GM19372 (cell line): ENCODE measurements around the gene IGLL1.
"Not testable (repeated sequence)": the region's sequence is repeated elsewhere in the genome, so short reads cannot be mapped to it uniquely, and the experiment has no call there.

Experiments used
- ATAC-seq: cut with Tn5 transposase; IDR thresholded peaks from one replicate; pipeline ENCODE4 v1.9.1; 2021; ENCODE audit warnings: mild to moderate bottlenecking, low read depth, moderate library complexity; ENCODE audit not compliant: unreplicated experiment

IGLL1 gene

GRCh38 chr22:23543506-23544000 lies 36.5 kb downstream of the IGLL1 start:
- ATAC-seq, result not testable (repeated sequence)

DNA sequence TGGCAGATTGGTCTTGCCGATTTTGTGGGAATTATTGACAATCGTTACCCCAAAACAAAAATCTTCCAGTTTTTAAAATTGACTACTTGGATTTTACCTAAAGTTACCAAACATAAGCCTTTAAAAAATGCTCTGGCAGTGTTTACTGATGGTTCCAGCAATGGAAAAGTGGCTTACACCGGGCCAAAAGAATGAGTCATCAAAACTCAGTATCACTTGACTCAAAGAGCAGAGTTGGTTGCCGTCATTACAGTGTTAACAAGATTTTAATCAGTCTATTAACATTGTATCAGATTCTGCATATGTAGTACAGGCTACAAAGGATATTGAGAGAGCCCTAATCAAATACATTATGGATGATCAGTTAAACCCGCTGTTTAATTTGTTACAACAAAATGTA lies 37.2 kb downstream of the IGLL1 start:
- no peak for ATAC-seq

DNA sequence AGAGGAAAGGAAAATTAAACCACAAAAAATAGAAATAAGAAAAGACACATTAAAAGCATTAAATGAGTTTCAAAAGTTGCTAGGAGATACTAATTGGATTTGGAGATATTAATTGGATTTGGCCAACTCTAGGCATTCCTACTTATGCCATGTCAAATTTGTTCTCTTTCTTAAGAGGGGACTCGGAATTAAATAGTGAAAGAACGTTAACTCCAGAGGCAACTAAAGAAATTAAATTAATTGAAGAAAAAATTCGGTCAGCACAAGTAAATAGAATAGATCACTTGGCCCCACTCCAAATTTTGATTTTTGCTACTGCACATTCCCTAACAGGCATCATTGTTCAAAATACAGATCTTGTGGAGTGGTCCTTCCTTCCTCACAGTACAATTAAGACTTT lies 37.7 kb downstream of the IGLL1 start:
- not testable (repeated sequence) for ATAC-seq

GRCh38 chr22:23541849-23542281 lies 38.2 kb downstream of the IGLL1 start:
- ATAC-seq, result not testable (repeated sequence)

- not testable (repeated sequence) for ATAC-seq
These were observed 39.3 kb downstream of the IGLL1 start for GRCh38 chr22:23540837-23541236.

GRCh38 chr22:23539839-23540198 lies 40.3 kb downstream of the IGLL1 start:
- ATAC-seq, result not testable (repeated sequence)

DNA sequence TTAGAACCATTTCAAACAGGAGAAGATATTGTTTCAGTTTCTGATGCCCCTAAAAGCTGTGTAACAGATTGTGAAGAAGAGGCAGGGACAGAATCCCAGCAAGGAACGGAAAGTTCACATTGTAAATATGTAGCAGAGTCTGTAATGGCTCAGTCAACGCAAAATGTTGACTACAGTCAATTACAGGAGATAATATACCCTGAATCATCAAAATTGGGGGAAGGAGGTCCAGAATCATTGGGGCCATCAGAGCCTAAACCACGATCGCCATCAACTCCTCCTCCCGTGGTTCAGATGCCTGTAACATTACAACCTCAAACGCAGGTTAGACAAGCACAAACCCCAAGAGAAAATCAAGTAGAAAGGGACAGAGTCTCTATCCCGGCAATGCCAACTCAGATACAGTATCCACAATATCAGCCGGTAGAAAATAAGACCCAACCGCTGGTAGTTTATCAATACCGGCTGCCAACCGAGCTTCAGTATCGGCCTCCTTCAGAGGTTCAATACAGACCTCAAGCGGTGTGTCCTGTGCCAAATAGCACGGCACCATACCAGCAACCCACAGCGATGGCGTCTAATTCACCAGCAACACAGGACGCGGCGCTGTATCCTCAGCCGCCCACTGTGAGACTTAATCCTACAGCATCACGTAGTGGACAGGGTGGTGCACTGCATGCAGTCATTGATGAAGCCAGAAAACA lies 40.8 kb downstream of the IGLL1 start:
- no peak for ATAC-seq

DNA sequence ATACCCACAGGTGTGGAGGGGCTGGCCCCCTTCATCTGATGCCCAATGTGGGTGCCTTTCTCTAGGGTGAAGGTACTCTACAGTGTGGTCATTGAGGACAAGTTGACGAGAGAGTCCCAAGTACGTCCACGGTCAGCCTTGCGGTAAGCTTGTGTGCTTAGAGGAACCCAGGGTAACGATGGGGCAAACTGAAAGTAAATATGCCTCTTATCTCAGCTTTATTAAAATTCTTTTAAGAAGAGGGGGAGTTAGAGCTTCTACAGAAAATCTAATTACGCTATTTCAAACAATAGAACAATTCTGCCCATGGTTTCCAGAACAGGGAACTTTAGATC lies 41.4 kb downstream of the IGLL1 start:
- ATAC-seq, result not testable (repeated sequence)

DNA sequence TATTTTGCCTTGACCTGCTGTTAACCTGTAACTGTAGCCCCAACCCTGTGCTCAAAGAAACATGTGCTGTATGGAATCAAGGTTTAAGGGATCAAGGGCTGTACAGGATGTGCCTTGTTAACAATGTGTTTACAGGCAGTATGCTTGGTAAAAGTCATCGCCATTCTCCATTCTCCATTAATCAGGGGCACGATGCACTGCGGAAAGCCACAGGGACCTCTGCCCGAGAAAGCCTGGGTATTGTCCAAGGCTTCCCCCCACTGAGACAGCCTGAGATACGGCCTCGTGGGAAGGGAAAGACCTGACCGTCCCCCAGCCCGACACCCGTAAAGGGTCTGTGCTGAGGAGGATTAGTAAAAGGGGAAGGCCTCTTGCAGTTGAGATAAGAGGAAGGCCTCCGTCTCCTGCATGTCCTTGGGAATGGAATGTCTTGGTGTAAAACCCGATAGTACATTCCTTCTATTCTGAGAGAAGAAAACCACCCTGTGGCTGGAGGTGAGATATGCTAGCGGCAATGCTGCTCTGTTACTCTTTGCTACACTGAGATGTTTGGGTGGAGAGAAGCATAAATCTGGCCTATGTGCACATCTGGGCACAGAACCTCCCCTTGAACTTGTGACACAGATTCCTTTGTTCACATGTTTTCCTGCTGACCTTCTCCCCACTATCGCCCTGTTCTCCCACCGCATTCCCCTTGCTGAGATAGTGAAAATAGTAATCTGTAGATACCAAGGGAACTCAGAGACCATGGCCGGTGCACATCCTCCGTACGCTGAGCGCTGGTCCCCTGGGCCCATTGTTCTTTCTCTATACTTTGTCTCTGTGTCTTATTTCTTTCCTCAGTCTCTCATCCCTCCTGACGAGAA lies 42.0 kb downstream of the IGLL1 start:
- ATAC-seq, result not testable (repeated sequence)

DNA sequence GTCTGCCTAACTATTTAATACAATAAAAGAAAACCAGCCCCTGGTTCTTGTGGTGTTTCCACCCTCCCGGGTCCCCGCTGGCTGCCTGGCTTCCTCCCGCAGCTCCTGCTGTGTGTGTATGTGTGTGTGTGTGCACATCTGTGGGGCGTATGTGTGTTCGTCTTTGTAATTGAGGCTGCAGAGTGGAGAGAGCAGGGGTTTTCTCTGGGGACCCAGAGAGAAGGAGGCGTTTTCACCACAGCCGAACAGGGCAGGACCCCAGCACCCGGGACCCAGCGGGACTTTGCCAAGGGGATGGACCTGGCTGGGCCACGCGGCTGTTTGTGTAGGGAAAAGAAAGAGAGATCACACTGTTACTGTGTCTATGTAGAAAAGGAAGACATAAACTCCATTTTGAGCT lies 42.7 kb downstream of the IGLL1 start:
- no peak for ATAC-seq

- no peak for ATAC-seq
These were observed 43.2 kb downstream of the IGLL1 start for GRCh38 chr22:23536821-23537345.

DNA sequence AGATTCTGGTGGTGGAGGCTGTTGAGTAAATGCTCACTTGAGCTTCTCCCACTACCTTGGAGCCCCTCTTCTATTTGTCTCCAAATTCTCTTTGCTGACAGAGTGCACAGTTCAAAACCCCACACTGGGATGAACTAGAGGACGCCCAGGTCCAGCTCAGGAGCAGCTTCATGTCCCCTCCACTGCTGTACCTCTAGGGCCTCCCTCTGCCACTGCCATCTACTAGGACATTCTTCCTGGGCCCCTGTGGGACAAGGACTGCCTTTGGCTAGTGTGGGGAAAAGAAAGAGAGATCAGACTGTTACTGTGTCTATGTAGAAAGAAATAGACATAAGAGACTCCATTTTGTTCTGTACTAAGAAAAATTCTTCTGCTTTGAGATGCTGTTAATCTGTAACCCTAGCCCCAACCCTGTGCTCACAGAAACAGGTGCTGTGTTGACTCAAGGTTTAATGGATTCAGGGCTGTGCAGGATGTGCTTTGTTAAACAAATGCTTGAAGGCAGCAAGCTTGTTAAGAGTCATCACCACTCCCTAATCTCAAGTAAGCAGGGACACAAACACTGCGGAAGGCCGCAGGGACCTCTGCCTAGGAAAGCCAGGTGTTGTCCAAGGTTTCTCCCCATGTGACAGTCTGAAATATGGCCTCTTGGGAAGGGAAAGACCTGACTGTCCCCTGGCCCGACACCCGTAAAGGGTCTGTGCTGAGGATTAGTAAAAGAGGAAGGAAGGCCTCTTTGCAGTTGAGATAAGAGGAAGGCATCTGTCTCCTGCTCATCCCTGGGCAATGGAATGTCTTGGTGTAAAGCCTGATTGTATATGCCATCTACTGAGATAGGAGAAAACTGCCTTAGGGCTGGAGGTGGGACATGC lies 44.1 kb downstream of the IGLL1 start:
- not testable (repeated sequence) for ATAC-seq

GRCh38 chr22:23534851-23535717 lies 45.0 kb downstream of the IGLL1 start:
- no peak for ATAC-seq

GRCh38 chr22:23534201-23534850 lies 45.8 kb downstream of the IGLL1 start:
- ATAC-seq, result no peak

- no peak for ATAC-seq
These were observed 46.3 kb downstream of the IGLL1 start for GRCh38 chr22:23533771-23534191.

- no peak for ATAC-seq
These were observed 46.7 kb downstream of the IGLL1 start for GRCh38 chr22:23533328-23533762.

DNA sequence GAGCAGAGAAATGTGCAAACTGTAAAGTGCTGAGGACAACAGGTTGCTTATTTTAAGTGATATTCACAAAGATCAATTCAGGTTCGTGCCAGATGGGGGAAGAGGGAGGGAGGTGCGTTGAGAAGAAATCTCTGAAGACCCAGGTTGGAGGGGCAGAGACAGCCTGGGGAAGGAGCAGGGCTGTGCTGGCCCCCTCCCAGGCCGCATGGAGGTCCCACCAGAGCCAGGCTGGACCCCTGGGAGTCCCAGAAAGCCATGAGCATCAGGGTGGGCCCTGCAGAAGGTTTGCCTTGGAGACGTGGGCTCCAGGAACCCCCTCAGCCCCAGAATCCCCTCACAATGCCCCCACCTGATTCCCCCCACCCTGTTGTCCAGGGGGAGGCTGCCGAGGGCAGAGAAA lies 47.4 kb downstream of the IGLL1 start:
- no peak for ATAC-seq

GRCh38 chr22:23531966-23532705 lies 48.0 kb downstream of the IGLL1 start:
- ATAC-seq, result no peak
